ENCODE data around the gene DAZAP1.

DAZAP1 gene

GRCh38 chr19:1407528-1408299 is at the start of gene DAZAP1:
Gene DAZAP1 (plus strand): TSS chr19:1407586. CDS start chr19:1407774, 188 bp downstream.
- no peak for TF ChIP-seq GATA2 (IDR thresholded peaks at IDR 0.05; ENCODE audit: low read depth, low read length)
- no peak for TF ChIP-seq GATA3 (IDR thresholded peaks at IDR 0.05; ENCODE audit: low read depth, low read length)

DNA sequence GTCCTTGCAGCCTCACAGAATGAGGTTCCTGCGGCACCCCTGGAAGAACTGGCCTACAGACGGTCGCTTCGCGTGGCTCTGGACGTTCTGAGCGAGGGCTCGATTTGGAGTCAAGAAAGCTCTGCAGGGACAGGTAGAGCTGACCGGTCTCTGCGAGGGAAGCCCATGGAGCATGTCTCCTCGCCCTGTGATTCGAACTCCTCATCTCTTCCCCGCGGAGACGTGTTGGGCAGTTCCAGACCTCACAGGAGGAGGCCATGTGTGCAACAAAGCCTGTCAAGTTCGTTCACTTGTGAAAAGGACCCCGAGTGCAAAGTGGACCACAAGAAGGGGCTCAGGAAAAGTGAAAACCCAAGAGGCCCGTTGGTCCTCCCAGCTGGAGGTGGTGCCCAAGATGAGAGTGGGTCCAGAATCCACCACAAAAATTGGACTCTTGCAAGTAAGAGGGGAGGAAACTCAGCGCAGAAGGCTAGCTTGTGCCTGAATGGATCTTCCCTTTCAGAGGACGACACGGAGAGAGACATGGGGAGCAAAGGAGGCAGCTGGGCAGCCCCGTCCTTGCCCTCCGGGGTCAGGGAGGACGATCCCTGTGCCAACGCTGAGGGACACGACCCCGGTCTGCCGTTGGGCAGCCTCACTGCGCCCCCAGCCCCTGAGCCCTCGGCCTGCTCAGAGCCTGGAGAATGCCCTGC is 47.1 kb upstream of the DAZAP1 start:
- TF ChIP-seq GATA3 (IDR thresholded peaks at IDR 0.05; ENCODE audit: low read depth, low read length) (no peak), GATA2 (IDR thresholded peaks at IDR 0.05; ENCODE audit: low read depth, low read length) (no peak)

DNA sequence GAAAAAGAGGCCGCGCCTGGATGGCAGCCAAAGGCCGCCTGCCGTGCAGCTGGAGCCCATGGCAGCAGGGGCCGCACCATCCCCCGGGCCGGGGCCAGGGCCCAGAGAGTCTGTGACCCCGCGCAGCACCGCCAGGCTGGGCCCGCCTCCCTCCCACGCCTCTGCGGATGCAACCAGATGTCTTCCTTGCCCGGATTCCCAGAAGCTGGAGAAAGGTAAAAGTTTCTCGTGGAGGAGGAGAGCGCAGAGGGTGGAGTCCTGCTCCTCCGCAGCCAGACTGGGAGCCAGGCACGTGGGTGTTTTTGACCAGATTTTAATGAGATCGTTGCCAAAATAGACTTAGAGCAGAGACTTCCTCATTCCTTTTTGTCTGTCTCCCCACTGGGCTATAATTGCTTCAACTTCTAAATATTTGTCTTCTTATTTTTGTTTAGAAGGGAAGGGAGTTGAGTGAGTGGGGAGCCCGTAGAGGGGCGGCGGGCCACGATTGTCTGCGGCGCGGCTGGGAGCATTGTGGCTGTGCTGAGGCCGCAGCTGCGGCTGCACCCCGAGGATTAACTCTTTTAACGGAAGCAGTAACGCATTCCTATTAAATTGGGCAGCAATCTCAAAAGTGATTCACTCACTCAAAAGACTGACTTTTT is 46.4 kb upstream of the DAZAP1 start:
- TF ChIP-seq GATA3 (IDR thresholded peaks at IDR 0.05; ENCODE audit: low read depth, low read length) = no peak
- TF ChIP-seq GATA2 (IDR thresholded peaks at IDR 0.05; ENCODE audit: low read depth, low read length) = no peak

DNA sequence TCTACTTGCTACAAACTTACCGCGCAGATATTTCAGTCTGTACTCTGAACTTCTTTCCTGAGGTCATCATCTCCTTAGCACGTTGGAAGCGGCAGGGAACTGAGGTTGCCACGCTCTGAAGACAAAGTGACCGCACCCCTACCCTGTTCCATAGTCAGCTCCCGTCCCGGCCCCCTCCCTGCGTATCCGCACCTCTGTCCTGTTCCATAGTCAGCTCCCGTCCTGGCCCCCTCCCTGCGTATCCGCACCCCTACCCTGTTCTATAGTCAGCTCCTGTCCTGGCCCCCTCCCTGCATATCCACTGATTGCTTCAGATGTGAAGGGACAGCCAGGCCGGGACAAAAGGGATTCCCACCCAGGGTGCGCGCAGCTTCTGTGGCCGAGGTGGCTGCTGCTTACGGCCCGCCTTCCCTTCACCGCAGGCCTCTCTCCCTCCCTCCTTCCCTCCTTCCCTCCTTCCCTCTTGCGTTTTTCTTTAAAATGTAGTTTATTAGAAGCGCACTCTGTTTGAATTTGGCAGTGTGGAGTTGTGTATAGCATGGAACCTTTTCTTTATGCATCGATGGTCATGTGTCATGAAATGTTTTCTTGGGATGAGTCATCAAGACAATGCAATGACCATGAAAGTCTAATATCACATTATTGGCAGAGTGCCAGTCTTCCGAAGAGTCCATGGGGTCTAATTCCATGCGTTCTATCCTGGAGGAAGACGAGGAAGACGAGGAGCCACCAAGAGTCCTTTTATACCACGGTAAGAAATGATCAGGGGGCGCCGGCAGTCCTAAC is 45.6 kb upstream of the DAZAP1 start:
- TF ChIP-seq GATA2 (IDR thresholded peaks at IDR 0.05; ENCODE audit: low read depth, low read length) = no peak
- TF ChIP-seq GATA3 (IDR thresholded peaks at IDR 0.05; ENCODE audit: low read depth, low read length) = no peak

DNA sequence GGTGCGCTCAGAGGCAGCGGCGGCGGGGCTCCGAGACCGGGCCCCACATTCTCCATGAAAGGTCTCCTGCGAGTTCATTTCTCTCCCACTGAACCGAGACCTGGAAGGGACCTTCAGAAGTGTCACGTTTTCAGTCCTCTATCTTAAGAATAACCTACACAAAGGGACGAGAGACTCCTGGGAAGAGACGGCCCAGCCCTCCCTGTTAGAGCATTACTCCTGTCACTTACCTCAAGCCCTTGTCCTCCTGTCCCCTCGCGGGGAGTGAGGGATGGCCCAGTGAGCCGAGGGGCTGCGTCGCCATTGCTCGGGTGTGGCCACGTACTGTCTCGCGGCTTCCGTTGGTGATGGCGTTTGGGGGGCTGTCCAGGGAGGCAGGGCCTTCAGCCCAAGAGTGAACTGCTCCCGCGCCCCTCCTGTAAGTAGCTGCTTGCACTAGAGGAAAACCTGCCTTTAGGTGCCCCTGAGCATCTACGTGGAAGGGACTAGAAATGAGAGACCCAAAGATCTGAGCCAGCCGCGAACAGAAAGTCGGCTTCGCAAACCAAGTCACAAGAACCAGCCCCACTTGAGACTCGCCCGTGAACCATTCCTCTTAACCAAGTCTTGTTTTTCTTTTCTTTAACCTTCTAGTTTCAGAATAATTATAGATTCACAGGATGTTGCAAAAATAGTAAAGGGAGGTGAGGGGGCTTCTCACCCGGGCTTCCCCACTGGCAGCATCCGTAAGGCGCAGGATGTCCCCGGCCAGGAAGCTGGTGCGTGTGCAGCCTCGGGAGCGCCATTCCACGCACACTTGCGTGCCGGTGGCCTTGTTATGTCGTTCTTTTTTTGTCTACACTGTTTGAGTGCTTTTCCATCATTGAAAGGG is 44.8 kb upstream of the DAZAP1 start:
- no peak for TF ChIP-seq GATA2 (IDR thresholded peaks at IDR 0.05; ENCODE audit: low read depth, low read length)
- TF ChIP-seq GATA3 (IDR thresholded peaks at IDR 0.05; ENCODE audit: low read depth, low read length) = no peak

DNA sequence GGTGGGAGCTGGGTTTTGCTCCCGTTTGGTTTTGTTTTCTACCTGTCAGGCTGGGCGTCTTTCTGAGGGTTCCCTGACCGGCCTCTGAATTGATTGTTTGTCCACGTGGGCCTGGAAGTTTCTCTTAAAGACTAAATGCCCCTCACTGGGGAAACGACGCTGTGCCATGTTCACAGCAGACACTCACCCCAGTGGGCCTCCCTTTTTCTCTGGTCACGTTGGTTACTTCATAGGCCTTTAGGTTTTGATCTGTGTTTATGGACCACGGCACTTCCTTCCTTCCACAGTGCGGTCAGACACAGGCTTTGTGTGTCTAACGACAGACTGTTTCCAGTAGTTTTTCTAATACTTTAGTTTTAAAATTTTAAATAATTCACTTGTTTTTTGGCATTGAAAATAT is 43.8 kb upstream of the DAZAP1 start:
- no peak for TF ChIP-seq GATA3 (IDR thresholded peaks at IDR 0.05; ENCODE audit: low read depth, low read length)
- TF ChIP-seq GATA2 (IDR thresholded peaks at IDR 0.05; ENCODE audit: low read depth, low read length) = no peak

DNA sequence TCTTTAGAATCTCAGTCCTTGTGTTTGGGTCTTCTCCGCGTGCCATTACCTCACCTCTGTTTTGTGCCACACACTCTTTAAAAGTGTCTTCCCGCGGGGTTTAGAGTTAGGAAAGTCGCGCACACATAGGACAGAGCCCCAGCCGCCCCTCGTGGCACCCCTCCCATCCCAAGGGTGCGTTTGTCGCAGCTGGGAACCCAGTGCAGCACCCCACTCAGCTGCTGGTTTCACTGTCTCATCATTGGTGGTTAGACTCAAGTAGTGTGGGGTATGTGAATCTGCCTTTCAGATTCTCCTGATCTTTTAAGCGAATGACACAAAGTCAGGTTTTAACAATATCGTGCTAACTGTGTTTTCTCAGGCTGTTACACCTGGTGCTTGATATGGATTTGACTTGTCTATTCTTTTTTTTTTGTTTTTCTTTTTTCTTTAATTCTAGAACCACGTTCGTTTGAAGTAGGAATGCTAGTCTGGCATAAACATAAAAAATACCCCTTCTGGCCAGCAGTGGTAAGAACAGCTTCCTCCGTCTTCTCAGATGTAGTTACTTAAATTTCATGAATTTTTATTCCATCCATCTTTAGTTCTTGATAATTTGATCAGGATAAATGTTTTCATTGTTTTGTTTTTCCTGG is 43.2 kb upstream of the DAZAP1 start:
- TF ChIP-seq GATA3 (IDR thresholded peaks at IDR 0.05; ENCODE audit: low read depth, low read length) (no peak), GATA2 (IDR thresholded peaks at IDR 0.05; ENCODE audit: low read depth, low read length) (no peak)

DNA sequence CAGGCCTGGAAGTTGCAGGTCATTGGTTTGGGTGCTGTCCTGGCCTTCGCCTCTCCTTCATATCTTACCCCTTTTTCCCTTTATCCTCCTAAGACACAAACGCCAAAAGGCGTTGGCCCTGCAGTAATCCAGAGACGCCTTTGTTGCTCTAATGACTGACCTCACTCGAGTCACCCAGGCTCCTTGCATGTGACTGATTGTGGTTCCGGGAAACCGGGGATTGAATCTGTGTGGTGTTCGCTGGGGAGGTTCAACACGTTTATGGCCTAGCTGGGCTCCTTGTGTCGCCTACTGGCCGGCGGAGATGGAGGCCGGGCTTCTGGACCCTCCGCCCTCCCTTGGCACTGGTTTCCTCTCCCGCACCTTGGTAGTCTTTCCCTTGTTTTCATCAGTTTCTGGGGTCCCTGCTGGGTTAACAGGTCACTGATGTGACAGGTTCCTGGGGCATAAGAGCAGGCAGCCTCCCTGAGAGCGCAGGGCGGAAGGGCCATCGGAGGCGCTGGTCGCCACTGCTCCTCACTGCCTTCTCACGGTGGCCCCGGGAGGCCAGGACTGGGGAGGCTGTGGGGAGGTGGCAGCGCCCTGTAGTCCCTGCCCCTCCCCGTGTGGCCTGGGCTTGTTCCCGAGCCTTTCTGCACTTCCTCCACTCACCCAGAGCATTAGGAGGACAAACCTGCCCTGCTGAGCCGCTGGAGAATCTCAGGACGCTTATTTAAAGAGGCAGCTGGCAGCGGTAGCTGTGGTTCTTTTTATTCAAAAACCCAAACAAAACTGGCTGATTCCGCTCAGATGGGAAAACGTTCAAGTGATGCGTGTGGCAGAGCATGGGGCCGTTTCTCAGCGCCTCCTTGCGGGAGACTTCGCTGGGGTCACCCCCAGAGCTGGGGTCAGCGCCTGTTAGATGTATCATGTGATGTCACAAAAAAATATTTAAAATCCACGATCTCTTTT is 41.8 kb upstream of the DAZAP1 start:
- no peak for TF ChIP-seq GATA3 (IDR thresholded peaks at IDR 0.05; ENCODE audit: low read depth, low read length)
- TF ChIP-seq GATA2 (IDR thresholded peaks at IDR 0.05; ENCODE audit: low read depth, low read length) = no peak

GRCh38 chr19:1366296-1366695 is 41.1 kb upstream of the DAZAP1 start:
- TF ChIP-seq GATA2 (IDR thresholded peaks at IDR 0.05; ENCODE audit: low read depth, low read length) (no peak), GATA3 (IDR thresholded peaks at IDR 0.05; ENCODE audit: low read depth, low read length) (no peak)

DNA sequence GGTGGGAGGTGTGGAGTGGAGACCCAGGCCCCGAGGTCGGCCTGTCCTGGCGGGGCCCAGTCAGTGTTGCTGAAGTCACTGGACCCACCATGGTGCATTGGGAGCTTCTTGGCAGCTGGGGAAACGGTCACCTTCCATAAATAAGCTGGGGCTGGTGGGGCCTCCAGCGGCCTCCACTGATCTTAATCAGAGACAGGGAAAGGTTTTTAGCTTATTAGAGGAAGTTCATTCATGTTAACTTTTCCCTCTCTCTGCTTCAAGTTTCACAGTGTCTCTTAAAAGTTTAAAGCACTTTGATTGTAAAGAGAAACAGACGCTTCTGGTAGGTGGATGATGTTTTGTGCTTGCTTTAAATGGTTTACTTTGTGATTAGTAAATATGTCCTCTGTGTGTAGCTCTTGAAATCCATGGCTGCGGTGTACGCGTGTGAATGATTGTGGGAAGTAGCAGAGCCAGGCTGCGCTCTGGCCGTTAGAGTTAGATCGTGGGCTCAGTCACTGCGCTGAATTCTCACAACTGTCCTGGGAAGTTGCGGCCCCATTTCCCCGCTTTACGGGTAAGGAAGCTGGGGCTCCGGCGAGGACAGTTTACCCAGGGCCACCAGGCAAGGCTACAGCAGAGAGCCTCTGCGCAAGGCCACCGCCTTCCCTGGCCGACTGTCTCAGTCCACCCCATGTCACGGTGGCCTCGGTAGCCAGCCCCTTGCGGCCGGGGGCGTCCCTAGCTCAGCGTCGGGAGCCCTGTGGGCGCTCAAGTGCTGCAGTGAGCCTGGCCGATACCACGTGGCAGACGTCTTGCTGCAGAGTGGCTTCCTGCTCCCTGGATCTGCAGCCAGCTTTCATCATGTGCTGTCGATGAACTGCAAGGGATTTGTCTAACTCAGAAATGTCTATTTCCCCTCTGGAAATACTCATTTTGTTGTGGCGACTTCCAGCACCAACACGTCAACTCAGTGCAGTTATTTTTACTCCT is 40.2 kb upstream of the DAZAP1 start:
- no peak for TF ChIP-seq GATA3 (IDR thresholded peaks at IDR 0.05; ENCODE audit: low read depth, low read length)
- no peak for TF ChIP-seq GATA2 (IDR thresholded peaks at IDR 0.05; ENCODE audit: low read depth, low read length)
